Gastroesophageal sphincter (tissue), 3 donors: ENCODE results near the gene AGFG1.
"Not testable (repeated sequence)": the region's sequence is repeated elsewhere in the genome, so short reads cannot be mapped to it uniquely, and the experiment has no call there.

ENCODE experiments used
- EP300 ChIP-seq: sonication (generic); formaldehyde crosslinking; IDR thresholded peaks from one replicate; pipeline ENCODE4 v1.6.1; 2017; ENCODE audit warnings: antibody characterized with exemption, mild to moderate bottlenecking
- POLR2A ChIP-seq, 2 donors: fragments of 450-650 bp; IDR thresholded peaks; one replicate each; pipeline ENCODE4 v1.6.1; 2017; ENCODE audit warnings: antibody characterized with exemption in 2 of 2, mild to moderate bottlenecking in 2 of 2, moderate library complexity in 1 of 2
- TF ChIP-seq, protein P1 (sequence below), 4 experiments: fragments of 200-600 bp in 2 of 4; fragments of 450-650 bp in 2 of 4; sonication (generic) in 1 of 4; IDR thresholded peaks; one replicate each; pipeline ENCODE4 v1.5.1; 2017 to 2019; ENCODE audit warnings: antibody characterized with exemption in 4 of 4, mild to moderate bottlenecking in 2 of 4, moderate library complexity in 2 of 4

DNA sequence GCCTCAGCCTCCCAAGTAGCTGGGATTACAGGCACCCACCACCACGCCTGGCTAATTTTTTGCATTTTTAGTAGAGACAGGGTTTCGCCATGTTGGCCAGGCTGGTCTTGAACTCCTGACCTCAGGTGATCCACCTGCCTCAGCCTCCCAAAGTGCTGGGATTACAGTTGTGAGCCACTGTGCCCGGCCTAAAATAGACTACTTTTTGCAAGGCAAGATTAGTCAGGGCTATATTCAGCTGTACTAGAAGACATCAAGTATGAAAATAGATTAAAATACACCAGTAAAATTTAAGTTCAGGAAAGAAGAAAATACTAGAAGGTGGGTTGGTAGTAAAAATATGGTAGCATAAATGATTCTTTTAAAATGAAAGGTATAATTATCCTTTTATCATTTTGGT, 49.2 kb downstream of the AGFG1 start:
- TF ChIP-seq EP300; POLR2A (IDR thresholded peaks at IDR 0.05): not testable (repeated sequence)
- TF ChIP-seq, protein P1, sequence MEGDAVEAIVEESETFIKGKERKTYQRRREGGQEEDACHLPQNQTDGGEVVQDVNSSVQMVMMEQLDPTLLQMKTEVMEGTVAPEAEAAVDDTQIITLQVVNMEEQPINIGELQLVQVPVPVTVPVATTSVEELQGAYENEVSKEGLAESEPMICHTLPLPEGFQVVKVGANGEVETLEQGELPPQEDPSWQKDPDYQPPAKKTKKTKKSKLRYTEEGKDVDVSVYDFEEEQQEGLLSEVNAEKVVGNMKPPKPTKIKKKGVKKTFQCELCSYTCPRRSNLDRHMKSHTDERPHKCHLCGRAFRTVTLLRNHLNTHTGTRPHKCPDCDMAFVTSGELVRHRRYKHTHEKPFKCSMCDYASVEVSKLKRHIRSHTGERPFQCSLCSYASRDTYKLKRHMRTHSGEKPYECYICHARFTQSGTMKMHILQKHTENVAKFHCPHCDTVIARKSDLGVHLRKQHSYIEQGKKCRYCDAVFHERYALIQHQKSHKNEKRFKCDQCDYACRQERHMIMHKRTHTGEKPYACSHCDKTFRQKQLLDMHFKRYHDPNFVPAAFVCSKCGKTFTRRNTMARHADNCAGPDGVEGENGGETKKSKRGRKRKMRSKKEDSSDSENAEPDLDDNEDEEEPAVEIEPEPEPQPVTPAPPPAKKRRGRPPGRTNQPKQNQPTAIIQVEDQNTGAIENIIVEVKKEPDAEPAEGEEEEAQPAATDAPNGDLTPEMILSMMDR (IDR thresholded peaks at IDR 0.05), result not testable (repeated sequence)
